Keratinocyte (primary cell): ENCODE measurements around the gene TLCD2. TPM values are rescaled to one million over a fixed set of nuclear protein-coding genes. Genes with fewer than 3 reads are reported as not detected.

Experiments used
- DNase-seq: peaks from one replicate; pipeline ENCODE4 v3.0.0-alpha.2; 2011; ENCODE audit warnings: low read depth, missing footprints, low spot score
- FAIRE-seq: peaks from 2 replicates; lab custom pipeline; 2011; peaks lifted over from hg19 to GRCh38; lab: Jason Lieb, UNC
- H2AFZ ChIP-seq: 2 replicates; pipeline ENCODE4 v1.6.0; 2012; ENCODE audit warnings: low read length, control low read depth, inconsistent platforms; ENCODE audit not compliant: control insufficient read depth
- H3K27ac ChIP-seq: 2 replicates; pipeline ENCODE4 v1.5.1; 2011; ENCODE audit warnings: low read length; ENCODE audit not compliant: control insufficient read depth, insufficient read depth
- H3K27me3 ChIP-seq: 3 replicates; pipeline ENCODE4 v1.6.0; 2011; ENCODE audit warnings: low read length; ENCODE audit not compliant: control insufficient read depth, insufficient read depth; ENCODE audit errors: extremely low read depth
- H3K36me3 ChIP-seq, 2 experiments: 2 replicates in 1 of 2; 3 replicates in 1 of 2; pipeline ENCODE4 v1.5.1; 2011; ENCODE audit warnings: low read length in 2 of 2, mild to moderate bottlenecking in 1 of 2; ENCODE audit not compliant: control insufficient read depth in 2 of 2, insufficient read depth in 2 of 2; ENCODE audit errors: extremely low read depth in 1 of 2
- H3K4me1 ChIP-seq: 3 replicates; pipeline ENCODE4 v1.5.1; 2011; ENCODE audit warnings: low read length; ENCODE audit not compliant: control insufficient read depth, insufficient read depth; ENCODE audit errors: extremely low read depth
- H3K4me2 ChIP-seq: 3 replicates; pipeline ENCODE4 v1.6.0; 2011; ENCODE audit warnings: low read depth, low read length; ENCODE audit not compliant: control insufficient read depth, insufficient read depth; ENCODE audit errors: extremely low read depth
- H3K4me3 ChIP-seq, 3 experiments: fragments of 200-600 bp in 1 of 3; sonication (generic) in 1 of 3; 2 replicates in 2 of 3; 3 replicates in 1 of 3; pipeline ENCODE4 v1.5.1; 2011 to 2016; ENCODE audit warnings: low read length in 3 of 3, mild to moderate bottlenecking in 3 of 3, control low read depth in 2 of 3, inconsistent platforms in 1 of 3, low read depth in 1 of 3, mixed read lengths in 1 of 3, mixed run types in 1 of 3, moderate library complexity in 1 of 3; ENCODE audit not compliant: control insufficient read depth in 2 of 3, insufficient read depth in 2 of 3; ENCODE audit errors: extremely low read depth in 1 of 3
- H3K79me2 ChIP-seq: 2 replicates; pipeline ENCODE4 v1.6.0; 2012; ENCODE audit warnings: low read length; ENCODE audit not compliant: control insufficient read depth, insufficient read depth
- H3K9ac ChIP-seq: 3 replicates; pipeline ENCODE4 v1.6.0; 2011; ENCODE audit warnings: low read length; ENCODE audit not compliant: control insufficient read depth, insufficient read depth; ENCODE audit errors: extremely low read depth
- H3K9me1 ChIP-seq: 3 replicates; pipeline ENCODE4 v1.6.0; 2011; ENCODE audit warnings: low read length; ENCODE audit not compliant: control insufficient read depth, insufficient read depth; ENCODE audit errors: extremely low read depth
- H3K9me3 ChIP-seq: 2 replicates; pipeline ENCODE4 v1.5.1; 2012; ENCODE audit warnings: low read depth, low read length; ENCODE audit not compliant: control insufficient read depth
- H4K20me1 ChIP-seq: 3 replicates; pipeline ENCODE4 v1.6.0; 2011; ENCODE audit warnings: low read length; ENCODE audit not compliant: control insufficient read depth, insufficient read depth; ENCODE audit errors: extremely low read depth
- EZH2 ChIP-seq: IDR thresholded peaks from one replicate; pipeline ENCODE4 v1.6.1; 2012; ENCODE audit warnings: inconsistent platforms, mild to moderate bottlenecking, low read length, moderate library complexity
- dilution Hi-C: fragments of 300-500 bp; cut with MboI; formaldehyde crosslinking; loops from one replicate; pipeline ENCODE4 v1.7.0; 2020; ENCODE audit warnings: low sequenced_read_pairs; ENCODE audit not compliant: extremely low pct_ligation_motif_present
- polyA plus RNA-seq, 5 experiments: library from polyadenylated mRNA; depleted of rRNA in 3 of 5; stranded (reverse) in 3 of 5; stranded (forward) in 1 of 5; unstranded in 1 of 5; fragments of >200 nt; gene quantifications; 1 replicate in 1 of 5; 2 replicates in 3 of 5; 3 replicates in 1 of 5; pipeline versions ENCODE4 v1.2.1 to v1.2.3, GENCODE V29; 2011 to 2012; ENCODE audit warnings: missing spikeins in 2 of 5, low read depth in 1 of 5, low replicate concordance in 1 of 5
- TF ChIP-seq, protein P1 (sequence below), 3 experiments: IDR thresholded peaks in 1 of 3; conservative IDR thresholded peaks in 1 of 3; optimal IDR thresholded peaks in 1 of 3; 2 replicates in 2 of 3; 3 replicates in 1 of 3; pipeline versions ENCODE3 to v1.5.1; 2011; ENCODE audit warnings: low read length in 3 of 3, mild to moderate bottlenecking in 3 of 3, moderate library complexity in 2 of 3, control low read depth in 1 of 3, inconsistent platforms in 1 of 3; ENCODE audit not compliant: insufficient read depth in 2 of 3; ENCODE audit errors: extremely low read depth in 1 of 3

Gene TLCD2
- polyA plus RNA-seq, 1 donor (not counting 4 experiments of a cell fraction or from before 2014, with no cell fraction given): 0.75 TPM

DNA sequence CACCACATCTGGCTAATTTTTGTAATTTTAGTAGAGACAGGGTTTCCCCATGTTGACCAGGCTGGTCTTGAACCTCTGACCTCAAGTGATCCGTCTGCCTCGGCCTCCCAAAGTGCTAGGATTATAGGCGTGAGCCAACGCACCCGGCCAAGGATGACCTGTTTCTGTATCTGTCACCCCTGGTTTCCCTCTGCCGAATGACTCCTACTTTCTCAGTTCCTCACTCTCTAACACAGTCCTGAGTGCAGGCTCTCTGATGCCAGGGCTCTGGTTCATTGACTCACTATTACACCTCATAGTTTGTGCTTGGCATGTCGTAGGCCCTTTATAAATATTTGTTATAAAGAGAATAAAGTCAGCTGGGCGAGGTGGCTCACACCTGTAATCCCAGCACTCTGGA is 14.8 kb downstream of the TLCD2 start:
- Histone ChIP-seq H3K4me3 (no peak overlapping the region), H3K27ac (no peak overlapping the region), H3K4me2 (no peak overlapping the region), H2AFZ (no peak overlapping the region), H3K36me3 (no peaks in the 10 kb centered on the region), H3K9me1 (no peaks in the 10 kb centered on the region), H3K27me3 (no peaks in the 10 kb centered on the region), H3K9ac (no peak overlapping the region), H3K4me1 (no peaks in the 10 kb centered on the region), H3K79me2 (no peaks in the 10 kb centered on the region), H3K9me3 (no peaks in the 10 kb centered on the region), H4K20me1 (no peaks in the 10 kb centered on the region)
- DNase-seq (no peak), FAIRE-seq (no peak)
- TF ChIP-seq, protein P1, sequence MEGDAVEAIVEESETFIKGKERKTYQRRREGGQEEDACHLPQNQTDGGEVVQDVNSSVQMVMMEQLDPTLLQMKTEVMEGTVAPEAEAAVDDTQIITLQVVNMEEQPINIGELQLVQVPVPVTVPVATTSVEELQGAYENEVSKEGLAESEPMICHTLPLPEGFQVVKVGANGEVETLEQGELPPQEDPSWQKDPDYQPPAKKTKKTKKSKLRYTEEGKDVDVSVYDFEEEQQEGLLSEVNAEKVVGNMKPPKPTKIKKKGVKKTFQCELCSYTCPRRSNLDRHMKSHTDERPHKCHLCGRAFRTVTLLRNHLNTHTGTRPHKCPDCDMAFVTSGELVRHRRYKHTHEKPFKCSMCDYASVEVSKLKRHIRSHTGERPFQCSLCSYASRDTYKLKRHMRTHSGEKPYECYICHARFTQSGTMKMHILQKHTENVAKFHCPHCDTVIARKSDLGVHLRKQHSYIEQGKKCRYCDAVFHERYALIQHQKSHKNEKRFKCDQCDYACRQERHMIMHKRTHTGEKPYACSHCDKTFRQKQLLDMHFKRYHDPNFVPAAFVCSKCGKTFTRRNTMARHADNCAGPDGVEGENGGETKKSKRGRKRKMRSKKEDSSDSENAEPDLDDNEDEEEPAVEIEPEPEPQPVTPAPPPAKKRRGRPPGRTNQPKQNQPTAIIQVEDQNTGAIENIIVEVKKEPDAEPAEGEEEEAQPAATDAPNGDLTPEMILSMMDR (optimal IDR thresholded peaks at IDR 0.05 in 1 of 3, IDR thresholded peaks at IDR 0.05 in 1 of 3, conservative IDR thresholded peaks at IDR 0.05 in 1 of 3; ENCODE audit: extremely low read depth in 1 of 3, insufficient read depth in 2 of 3, low read length in 3 of 3): no peak
- TF ChIP-seq EZH2: no peak
- dilution Hi-C loops: no loop called here

GRCh38 chr17:1693339-1693738 is 16.8 kb downstream of the TLCD2 start:
- no peaks in the 10 kb centered on the region for H3K79me2 ChIP-seq
- H3K9me1 ChIP-seq: no peaks in the 10 kb centered on the region
- H3K9ac ChIP-seq: no peak overlapping the region
- FAIRE-seq (no peak), DNase-seq (no peak)
- no peaks in the 10 kb centered on the region for H3K36me3 ChIP-seq
- no peak overlapping the region for H2AFZ ChIP-seq
- no peak overlapping the region for H3K4me2 ChIP-seq
- H4K20me1 ChIP-seq: no peaks in the 10 kb centered on the region
- no peak for TF ChIP-seq EZH2
- TF ChIP-seq, protein P1 (optimal IDR thresholded peaks at IDR 0.05 in 1 of 3, IDR thresholded peaks at IDR 0.05 in 1 of 3, conservative IDR thresholded peaks at IDR 0.05 in 1 of 3; ENCODE audit: extremely low read depth in 1 of 3, insufficient read depth in 2 of 3, low read length in 3 of 3): no peak
- no peaks in the 10 kb centered on the region for H3K4me1 ChIP-seq
- no peak overlapping the region for H3K27ac ChIP-seq
- no peak overlapping the region for H3K4me3 ChIP-seq
- dilution Hi-C loops: no loop called here
- H3K9me3 ChIP-seq: no peaks in the 10 kb centered on the region
- no peaks in the 10 kb centered on the region for H3K27me3 ChIP-seq
